Omental fat pad (tissue), 4 donors: ENCODE results near the gene LCAT. TPM values are rescaled to one million over a fixed set of nuclear protein-coding genes. Genes with fewer than 3 reads are reported as not detected.
A peak's percentile ranks its signal among the peaks of the same experiment; 100 is the strongest.

Experiments used
- ATAC-seq: fragments of 150-250 bp; one replicate; pipeline ENCODE4 v1.9.1; 2016; ENCODE audit warnings: mild to moderate bottlenecking, moderate library complexity; ENCODE audit not compliant: low FRiP score
- DNase-seq: peaks from one replicate; pipeline ENCODE4 v3.0.0-alpha.2; 2019; ENCODE audit warnings: low spot score
- total RNA-seq, 4 donors: library from RNA; depleted of rRNA; stranded (reverse); fragments of >200 nt; gene quantifications; one replicate each; pipeline ENCODE4 v1.1.0, GENCODE V29; 2016
- TF ChIP-seq, protein P1 (sequence below), 3 donors: fragments of 450-650 bp; IDR thresholded peaks; one replicate each; pipeline ENCODE4 v1.5.1; 2016 to 2017; ENCODE audit warnings: antibody characterized with exemption in 3 of 3, mild to moderate bottlenecking in 3 of 3, moderate library complexity in 2 of 3

The LCAT gene
- total RNA-seq, 4 donors from 2014 or later: 7.7 to 52.2 (median 13.0) TPM

GRCh38 chr16:67928561-67929364 is 15.2 kb downstream of the LCAT start:
- DNase-seq (peak; percentile 56), ATAC-seq (peak; percentile 46)
- TF ChIP-seq, protein P1, sequence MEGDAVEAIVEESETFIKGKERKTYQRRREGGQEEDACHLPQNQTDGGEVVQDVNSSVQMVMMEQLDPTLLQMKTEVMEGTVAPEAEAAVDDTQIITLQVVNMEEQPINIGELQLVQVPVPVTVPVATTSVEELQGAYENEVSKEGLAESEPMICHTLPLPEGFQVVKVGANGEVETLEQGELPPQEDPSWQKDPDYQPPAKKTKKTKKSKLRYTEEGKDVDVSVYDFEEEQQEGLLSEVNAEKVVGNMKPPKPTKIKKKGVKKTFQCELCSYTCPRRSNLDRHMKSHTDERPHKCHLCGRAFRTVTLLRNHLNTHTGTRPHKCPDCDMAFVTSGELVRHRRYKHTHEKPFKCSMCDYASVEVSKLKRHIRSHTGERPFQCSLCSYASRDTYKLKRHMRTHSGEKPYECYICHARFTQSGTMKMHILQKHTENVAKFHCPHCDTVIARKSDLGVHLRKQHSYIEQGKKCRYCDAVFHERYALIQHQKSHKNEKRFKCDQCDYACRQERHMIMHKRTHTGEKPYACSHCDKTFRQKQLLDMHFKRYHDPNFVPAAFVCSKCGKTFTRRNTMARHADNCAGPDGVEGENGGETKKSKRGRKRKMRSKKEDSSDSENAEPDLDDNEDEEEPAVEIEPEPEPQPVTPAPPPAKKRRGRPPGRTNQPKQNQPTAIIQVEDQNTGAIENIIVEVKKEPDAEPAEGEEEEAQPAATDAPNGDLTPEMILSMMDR (IDR thresholded peaks at IDR 0.05): peak in 1 of 3 donors; percentile 71

DNA sequence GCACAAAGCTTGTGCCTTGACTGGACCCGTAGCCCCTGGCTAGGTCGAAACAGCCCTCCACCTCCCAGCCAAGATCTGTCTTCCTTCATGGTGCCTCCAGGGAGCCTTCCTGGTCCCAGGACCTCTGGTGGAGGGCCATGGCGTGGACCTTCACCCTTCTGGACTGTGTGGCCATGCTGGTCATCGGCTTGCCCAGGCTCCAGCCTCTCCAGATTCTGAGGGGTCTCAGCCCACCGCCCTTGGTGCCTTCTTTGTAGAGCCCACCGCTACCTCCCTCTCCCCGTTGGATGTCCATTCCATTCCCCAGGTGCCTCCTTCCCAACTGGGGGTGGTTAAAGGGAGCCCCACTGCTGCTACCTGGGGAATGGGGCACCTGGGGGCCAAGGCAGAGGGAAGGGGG is 15.8 kb downstream of the LCAT start:
- TF ChIP-seq, protein P1 (IDR thresholded peaks at IDR 0.05): no peak
- no peak for ATAC-seq

DNA sequence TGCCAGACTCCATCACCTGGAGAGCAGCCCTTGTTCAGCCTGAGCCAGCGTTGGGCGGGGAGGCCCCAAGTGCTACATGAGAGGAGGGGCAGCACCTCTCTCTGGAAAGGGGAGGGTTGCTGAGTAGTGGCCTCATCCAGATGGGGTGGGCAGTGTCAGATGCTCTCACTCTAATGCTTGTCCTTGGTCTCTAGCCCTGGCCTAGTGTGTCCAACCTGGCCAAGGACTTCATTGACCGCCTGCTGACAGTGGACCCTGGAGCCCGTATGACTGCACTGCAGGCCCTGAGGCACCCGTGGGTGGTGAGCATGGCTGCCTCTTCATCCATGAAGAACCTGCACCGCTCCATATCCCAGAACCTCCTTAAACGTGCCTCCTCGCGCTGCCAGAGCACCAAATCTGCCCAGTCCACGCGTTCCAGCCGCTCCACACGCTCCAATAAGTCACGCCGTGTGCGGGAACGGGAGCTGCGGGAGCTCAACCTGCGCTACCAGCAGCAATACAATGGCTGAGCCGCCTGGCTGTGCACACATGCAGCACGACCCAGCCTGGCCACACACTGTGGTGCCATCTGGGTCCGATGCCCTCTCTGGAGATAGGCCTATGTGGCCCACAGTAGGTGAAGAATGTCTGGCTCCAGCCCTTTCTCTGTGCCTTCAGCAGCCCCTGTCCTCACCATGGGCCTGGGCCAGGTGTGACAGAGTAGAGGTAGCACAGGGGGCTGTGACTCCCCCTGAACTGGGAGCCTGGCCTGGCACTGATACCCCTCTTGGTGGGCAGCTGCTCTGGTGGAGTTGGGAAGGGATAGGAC is 16.6 kb downstream of the LCAT start:
- ATAC-seq (no peak), DNase-seq (no peak)
- TF ChIP-seq, protein P1 (IDR thresholded peaks at IDR 0.05): no peak

More for the DNA sequence above, 15.8 kb downstream of the LCAT start:
- no peak for DNase-seq

DNA sequence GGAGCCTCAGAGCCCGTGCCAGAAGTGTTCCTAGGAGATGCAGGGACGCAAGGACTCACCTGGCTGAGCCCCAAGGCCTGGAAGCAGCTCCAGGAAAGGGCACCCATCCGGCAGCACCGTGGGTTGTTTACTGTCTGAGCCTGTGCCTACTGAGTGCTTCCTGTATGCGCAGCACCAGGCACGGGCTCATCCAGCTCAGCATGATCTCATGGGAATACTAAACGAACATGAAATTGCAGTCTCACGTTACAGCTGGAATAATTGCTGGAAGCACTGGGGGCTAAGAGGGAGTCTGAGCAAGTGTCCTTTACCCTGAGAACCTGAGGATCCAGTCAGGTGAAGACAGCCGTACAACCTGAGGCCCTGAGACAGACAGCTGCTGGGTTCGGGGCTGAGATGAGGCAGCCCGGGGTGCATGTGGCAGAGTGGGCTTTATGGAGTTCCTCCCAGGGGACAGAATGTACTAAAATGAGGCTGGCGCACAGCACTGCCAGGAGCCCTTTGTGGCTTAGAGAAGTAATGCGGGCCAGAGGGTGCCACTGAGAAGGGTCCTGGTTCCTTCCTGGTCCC is 17.7 kb downstream of the LCAT start:
- DNase-seq (no peak), ATAC-seq (no peak)
- TF ChIP-seq, protein P1 (IDR thresholded peaks at IDR 0.05): no peak

GRCh38 chr16:67924140-67924906 is 19.6 kb downstream of the LCAT start:
- DNase-seq (no peak), ATAC-seq (no peak)

More at GRCh38 chr16:67924140-67924906, 19.6 kb downstream of the LCAT start:
- TF ChIP-seq, protein P1 (IDR thresholded peaks at IDR 0.05): no peak
